Hindlimb muscle (tissue), 1 donor: ENCODE results near the gene OTOA. TPM values are rescaled to one million over a fixed set of nuclear protein-coding genes. Genes with fewer than 3 reads are reported as not detected.
"Not testable (repeated sequence)": the region's sequence is repeated elsewhere in the genome, so short reads cannot be mapped to it uniquely, and the experiment has no call there.

Experiments used
- DNase-seq: peaks from one replicate; pipeline ENCODE4 v3.0.0-alpha.2; 2013
- polyA plus RNA-seq: library from polyadenylated mRNA; unstranded; fragments of 120-200 nt; gene quantifications from one replicate; pipeline ENCODE4 v1.2.1, GENCODE V29; 2013; ENCODE audit not compliant: insufficient read length

Gene OTOA
- polyA plus RNA-seq, 1 donor: 0.19 TPM

- DNase-seq: no peak
Observed at GRCh38 chr16:21727344-21727743, 63.6 kb downstream of the OTOA start.

GRCh38 chr16:21731233-21731632, 67.5 kb downstream of the OTOA start:
- DNase-seq: not testable (repeated sequence)

GRCh38 chr16:21740637-21741036, 76.9 kb downstream of the OTOA start:
- not testable (repeated sequence) for DNase-seq

- DNase-seq: not testable (repeated sequence)
Observed at GRCh38 chr16:21756192-21757079, 92.7 kb downstream of the OTOA start.

GRCh38 chr16:21757080-21757671, 93.4 kb downstream of the OTOA start:
- not testable (repeated sequence) for DNase-seq

- DNase-seq: not testable (repeated sequence)
Observed at GRCh38 chr16:21768280-21768679, 104.5 kb downstream of the OTOA start.

GRCh38 chr16:21768810-21769209, 105.0 kb downstream of the OTOA start:
- DNase-seq: not testable (repeated sequence)

- DNase-seq: not testable (repeated sequence)
Observed at GRCh38 chr16:21769284-21769683, 105.5 kb downstream of the OTOA start.

- DNase-seq: not testable (repeated sequence)
Observed at GRCh38 chr16:21770584-21770983, 106.8 kb downstream of the OTOA start.

- DNase-seq: peak; percentile 10
Observed at GRCh38 chr16:21772547-21773206, 108.9 kb downstream of the OTOA start.

- not testable (repeated sequence) for DNase-seq
Observed at GRCh38 chr16:21773207-21773553, 109.4 kb downstream of the OTOA start.

GRCh38 chr16:21780525-21780924, 116.8 kb downstream of the OTOA start:
- DNase-seq: not testable (repeated sequence)

GRCh38 chr16:21790506-21790905, 126.7 kb downstream of the OTOA start:
- not testable (repeated sequence) for DNase-seq

- not testable (repeated sequence) for DNase-seq
Observed at GRCh38 chr16:21793310-21793709, 129.5 kb downstream of the OTOA start.

- not testable (repeated sequence) for DNase-seq
Observed at GRCh38 chr16:21798601-21799000, 134.8 kb downstream of the OTOA start.

GRCh38 chr16:21801538-21802374, 138.0 kb downstream of the OTOA start:
- not testable (repeated sequence) for DNase-seq

- not testable (repeated sequence) for DNase-seq
Observed at GRCh38 chr16:21802375-21802663, 138.6 kb downstream of the OTOA start.

Other genes starting within 250 kb of the OTOA start
- 100 TPM for gene METTL9, start 64.4 kb upstream of the OTOA start, polyA plus RNA-seq
- 4.5 TPM for gene IGSF6, start 11.4 kb upstream of the OTOA start, polyA plus RNA-seq
- 83.9 TPM for gene NPIPB4, start 193.8 kb downstream of the OTOA start, polyA plus RNA-seq